PC-9 (cell line): ENCODE data around the gene HDAC2. TPM values are rescaled to one million over a fixed set of nuclear protein-coding genes. Genes with fewer than 3 reads are reported as not detected.
A peak's percentile ranks its signal among the peaks of the same experiment; 100 is the strongest.

Experiments used
- BruUV-seq: library from RNA; stranded (reverse); fragments of 400-500 nt; replicated peaks from 2 replicates; lab custom pipeline; 2021; lab: Mats Ljungman, UMichigan
- CTCF ChIA-PET: fragments of 300-600 bp; sonication (Branson Sonifier 250); formaldehyde crosslinking; loops from one replicate; lab custom pipeline; 2022; ENCODE audit warnings: antibody characterized with exemption; lab: Charles Lee
- POLR2A ChIA-PET: fragments of 300-600 bp; sonication (Branson Sonifier 250); formaldehyde crosslinking; loops from one replicate; lab custom pipeline; 2022; ENCODE audit warnings: antibody characterized with exemption; ENCODE audit not compliant: unreplicated experiment; lab: Charles Lee
- DNase-seq, 2 experiments: peaks; one replicate each; pipeline versions ENCODE4 v3.0.0 to v3.0.0-alpha.2; 2015 to 2022; ENCODE audit warnings: mixed read lengths in 1 of 2
- H2AFZ ChIP-seq: fragments of 200-600 bp; sonication (generic); 2 replicates; pipeline ENCODE4 v1.8.1; 2017; ENCODE audit warnings: antibody characterized with exemption
- H3F3A ChIP-seq: fragments of 200-600 bp; sonication (generic); 2 replicates; pipeline ENCODE4 v1.8.1; 2017; ENCODE audit warnings: antibody characterized with exemption, mild to moderate bottlenecking, low read depth; ENCODE audit not compliant: insufficient read depth
- H3K27ac ChIP-seq: fragments of 200-600 bp; sonication (generic); 2 replicates; pipeline ENCODE4 v1.6.1; 2016; ENCODE audit warnings: mixed run types
- H3K27me3 ChIP-seq: fragments of 200-600 bp; sonication (generic); 2 replicates; pipeline ENCODE4 v1.6.1; 2016; ENCODE audit warnings: low read depth, mixed run types; ENCODE audit not compliant: insufficient read depth
- H3K36me3 ChIP-seq: fragments of 200-600 bp; sonication (generic); 2 replicates; pipeline ENCODE4 v1.6.1; 2016; ENCODE audit warnings: low read depth, mixed run types
- H3K4me1 ChIP-seq: fragments of 200-600 bp; sonication (generic); replicated peaks from 2 replicates; pipeline ENCODE4 v1.6.1; 2016; ENCODE audit warnings: mixed run types; ENCODE audit not compliant: insufficient read depth
- H3K4me2 ChIP-seq: fragments of 200-600 bp; sonication (generic); 2 replicates; pipeline ENCODE4 v1.6.1; 2017; ENCODE audit warnings: mixed run types
- H3K4me3 ChIP-seq: fragments of 200-600 bp; sonication (generic); 2 replicates; pipeline ENCODE4 v1.6.1; 2016; ENCODE audit warnings: mixed run types
- H3K79me2 ChIP-seq: fragments of 200-600 bp; sonication (generic); 2 replicates; pipeline ENCODE4 v1.6.1; 2017; ENCODE audit warnings: low read depth, mixed run types
- H3K9me2 ChIP-seq: fragments of 200-600 bp; sonication (generic); 2 replicates; pipeline ENCODE4 v1.8.1; 2017; ENCODE audit warnings: mild to moderate bottlenecking; ENCODE audit not compliant: insufficient read depth
- H3K9me3 ChIP-seq: fragments of 200-600 bp; sonication (generic); 2 replicates; pipeline ENCODE4 v1.8.1; 2016; ENCODE audit warnings: low read depth; ENCODE audit not compliant: insufficient read depth
- H4K20me1 ChIP-seq: fragments of 200-600 bp; sonication (generic); 2 replicates; pipeline ENCODE4 v1.8.1; 2017; ENCODE audit not compliant: insufficient read depth
- CTCF ChIP-seq: fragments of 200-600 bp; sonication (generic); conservative IDR thresholded peaks from 2 replicates; pipeline ENCODE4 v1.6.1; 2017; ENCODE audit warnings: mixed run types, antibody characterized with exemption, mild to moderate bottlenecking, moderate library complexity
- EZH2 ChIP-seq: fragments of 200-600 bp; sonication (generic); IDR thresholded peaks from 2 replicates; pipeline ENCODE4 v1.8.0; 2017; ENCODE audit warnings: antibody characterized with exemption, low read depth
- intact Hi-C: fragments of 100-400 bp; cut with micrococcal nuclease; formaldehyde crosslinking; loops from one replicate; pipeline ENCODE4 v1.10.0; 2022; ENCODE audit not compliant: unreplicated experiment
- total RNA-seq: library from RNA; stranded (reverse); gene quantifications from 2 replicates; pipeline ENCODE4 v1.2.3, GENCODE V29; 2021

The HDAC2 gene
- total RNA-seq, 1 experiment from 2014 or later, result 131 TPM

GRCh38 chr6:113953346-113953745, 17.6 kb downstream of the HDAC2 start:
- ChIA-PET POLR2A (interaction anchor here (0.7 kb wide), 1 partner anchor 1731 kb away, joined by 5 read pairs; no protein-coding TSS in a partner anchor), CTCF (no interaction called here)
- Histone ChIP-seq H4K20me1 (peaks cover 7% of the 10 kb centered on the region; the same call in 1 of the 2 replicates), H3K27me3 (no peaks in the 10 kb centered on the region), H3K79me2 (peaks cover 54% of the 10 kb centered on the region), H3F3A (0 out of 2 replicates have a peak, but pooled peaks cover 9% of the 10 kb centered on the region), H3K36me3 (peaks cover 68% of the 10 kb centered on the region), H3K4me3 (no peak overlapping the region), H3K4me2 (no peak overlapping the region), H3K9me3 (no peaks in the 10 kb centered on the region), H3K27ac (0 out of 2 replicates have a peak overlapping the region, but pooled peaks have one; percentile 5), H3K4me1 (peaks cover 11% of the 10 kb centered on the region; the same call in 1 of the 2 replicates), H2AFZ (no peak overlapping the region), H3K9me2 (no peaks in the 10 kb centered on the region)
- intact Hi-C loops, result no loop called here
- no peak for TF ChIP-seq EZH2
- no peak for TF ChIP-seq CTCF
- no TSS peak for BruUV-seq
- no peak for DNase-seq

GRCh38 chr6:113949499-113949898, 21.4 kb downstream of the HDAC2 start:
- ChIA-PET CTCF (no interaction called here), POLR2A (no interaction called here)
- Histone ChIP-seq H3K27ac (no peak overlapping the region), H3K4me2 (no peak overlapping the region), H3K4me3 (no peak overlapping the region), H4K20me1 (peaks cover 6% of the 10 kb centered on the region; the same call in 1 of the 2 replicates), H3K27me3 (no peaks in the 10 kb centered on the region), H3K4me1 (peaks cover 11% of the 10 kb centered on the region; the same call in 1 of the 2 replicates), H3K79me2 (peaks cover 26% of the 10 kb centered on the region), H3F3A (peaks cover 18% of the 10 kb centered on the region; the same call in 1 of the 2 replicates), H3K36me3 (peaks cover 79% of the 10 kb centered on the region), H2AFZ (no peak overlapping the region), H3K9me2 (no peaks in the 10 kb centered on the region), H3K9me3 (no peaks in the 10 kb centered on the region)
- DNase-seq, result no peak
- no peak for TF ChIP-seq CTCF
- TF ChIP-seq EZH2, result no peak
- no TSS peak for BruUV-seq
- intact Hi-C loops, result no loop called here

- H3K4me3 ChIP-seq, result no peak overlapping the region
- H3K9me2 ChIP-seq, result no peaks in the 10 kb centered on the region
- H3K79me2 ChIP-seq, result peaks cover 4% of the 10 kb centered on the region; the same call in 1 of the 2 replicates
- intact Hi-C loops, result no loop called here
- no peak for DNase-seq
- peaks cover 87% of the 10 kb centered on the region for H3K36me3 ChIP-seq
- TF ChIP-seq EZH2, result no peak
- TF ChIP-seq CTCF, result no peak
- no peak overlapping the region for H3K4me2 ChIP-seq
- no peak overlapping the region for H3K27ac ChIP-seq
- no TSS peak for BruUV-seq
- H4K20me1 ChIP-seq, result peaks cover 7% of the 10 kb centered on the region; the same call in 1 of the 2 replicates
- H3F3A ChIP-seq, result peaks cover 18% of the 10 kb centered on the region; the same call in 1 of the 2 replicates
- H3K4me1 ChIP-seq, result no peaks in the 10 kb centered on the region
- H3K9me3 ChIP-seq, result no peaks in the 10 kb centered on the region
- CTCF ChIA-PET, result no interaction called here
- H2AFZ ChIP-seq, result no peak overlapping the region
- H3K27me3 ChIP-seq, result no peaks in the 10 kb centered on the region
- POLR2A ChIA-PET, result no interaction called here
These were observed 26.2 kb downstream of the HDAC2 start for GRCh38 chr6:113944701-113945100.
